CD4-positive, alpha-beta memory T cell (primary cell): ENCODE data around the gene TULP1. TPM values are rescaled to one million over a fixed set of nuclear protein-coding genes. Genes with fewer than 3 reads are reported as not detected.
A peak's percentile ranks its signal among the peaks of the same experiment; 100 is the strongest.

Source experiments
- CTCF ChIA-PET: fragments of 350-600 bp; sonication (Branson Sonifier 250); formaldehyde crosslinking; loops from one replicate; lab custom pipeline; 2021; ENCODE audit warnings: inconsistent platforms; ENCODE audit not compliant: partially characterized antibody; lab: Charles Lee
- POLR2A ChIA-PET: fragments of 350-600 bp; sonication (Branson Sonifier 250); formaldehyde crosslinking; loops from one replicate; lab custom pipeline; 2021; ENCODE audit not compliant: partially characterized antibody; lab: Charles Lee
- DNase-seq, 5 donors: peaks; one replicate each; pipeline versions ENCODE4 v3.0.0 to v3.0.0-alpha.2; 2020 to 2022; ENCODE audit warnings: mixed read lengths in 1 of 5
- H3K27ac ChIP-seq: one replicate; pipeline ENCODE4 v1.7.0; 2013; ENCODE audit warnings: low read depth, low read length
- H3K27me3 ChIP-seq: 2 replicates; pipeline ENCODE4 v1.7.0; 2013; ENCODE audit warnings: mild to moderate bottlenecking, low read length, moderate library complexity; ENCODE audit not compliant: insufficient read depth
- H3K36me3 ChIP-seq: 2 replicates; pipeline ENCODE4 v1.7.0; 2013; ENCODE audit warnings: mild to moderate bottlenecking, low read length, moderate library complexity; ENCODE audit not compliant: insufficient read depth
- H3K4me1 ChIP-seq: 2 replicates; pipeline ENCODE4 v1.7.0; 2013; ENCODE audit warnings: mild to moderate bottlenecking, low read length, moderate library complexity; ENCODE audit not compliant: insufficient read depth
- H3K4me3 ChIP-seq, 2 donors: one replicate each; pipeline ENCODE4 v1.7.0; 2013; ENCODE audit warnings: low read length in 2 of 2, mild to moderate bottlenecking in 1 of 2
- H3K9me3 ChIP-seq, 2 donors: one replicate each; pipeline ENCODE4 v1.7.0; 2013; ENCODE audit warnings: low read length in 2 of 2, control low read depth in 1 of 2; ENCODE audit not compliant: control insufficient read depth in 1 of 2
- H3K27ac Mint-ChIP-seq, 7 donors: one replicate each; pipeline ENCODE4 v1.8.0; 2020 to 2021; ENCODE audit warnings: mixed read lengths in 7 of 7, mild to moderate bottlenecking in 6 of 7, inconsistent platforms in 3 of 7, moderate library complexity in 3 of 7
- H3K27me3 Mint-ChIP-seq, 2 donors: one replicate each; pipeline ENCODE4 v1.8.0; 2020 to 2021; ENCODE audit warnings: mixed read lengths in 2 of 2
- H3K36me3 Mint-ChIP-seq, 2 donors: one replicate each; pipeline ENCODE4 v1.8.0; 2020 to 2021; ENCODE audit warnings: mixed read lengths in 2 of 2, inconsistent platforms in 1 of 2, mild to moderate bottlenecking in 1 of 2
- H3K4me1 Mint-ChIP-seq, 4 donors: one replicate each; pipeline ENCODE4 v1.8.0; 2020 to 2021; ENCODE audit warnings: mixed read lengths in 4 of 4, mild to moderate bottlenecking in 1 of 4
- H3K4me3 Mint-ChIP-seq, 8 donors: one replicate each; pipeline ENCODE4 v1.8.0; 2020 to 2021; ENCODE audit warnings: mixed read lengths in 8 of 8, mild to moderate bottlenecking in 7 of 8, moderate library complexity in 6 of 8, inconsistent platforms in 3 of 8
- H3K9me3 Mint-ChIP-seq, 8 donors: one replicate each; pipeline ENCODE4 v1.8.0; 2020 to 2021; ENCODE audit warnings: mixed read lengths in 8 of 8, mild to moderate bottlenecking in 5 of 8, inconsistent platforms in 3 of 8, moderate library complexity in 1 of 8
- intact Hi-C: fragments of 100-400 bp; cut with micrococcal nuclease; formaldehyde crosslinking; loops from one replicate; pipeline ENCODE4 v1.15.1; 2023
- polyA plus RNA-seq, 2 donors: library from polyadenylated mRNA; unstranded; fragments of 300-500 nt; fragmentation: Illumina TruSeq; gene quantifications; one replicate each; pipeline ENCODE4 v1.2.3, GENCODE V29; 2021
- total RNA-seq, 2 experiments: library from RNA; stranded (reverse); gene quantifications; one replicate each; pipeline ENCODE4 v1.2.3, GENCODE V29; 2021

Gene TULP1
- total and polyA plus RNA-seq, 4 experiments from 2014 or later: not detected

- Mint-ChIP-seq H3K36me3 (peaks cover 31 to 49% of the 10 kb centered on the region in 2 donors), H3K4me1 (peaks cover 28 to 53% (median 40%) of the 10 kb centered on the region in 4 donors), H3K9me3 (no peaks in the 10 kb centered on the region), H3K27ac (peak overlapping the region; percentile 93 to 98 (median 97)), H3K27me3 (no peaks in the 10 kb centered on the region), H3K4me3 (peak overlapping the region; percentile 94 to 99 (median 98))
- peak in 2 of 5 donors; percentile 20 to 30 for DNase-seq
- H3K4me3 ChIP-seq: peak overlapping the region; percentile 67 to 100
- H3K27ac ChIP-seq: peak overlapping the region; percentile 74
- intact Hi-C loops: loop anchor here (2.0 kb wide), 1 partner anchor 263 kb away; no protein-coding TSS in a partner anchor
- ChIA-PET POLR2A (interaction anchor here (0.8 to 7.8 kb wide), 13 partner anchors 11 to 266 kb away, joined by 3 to 107 read pairs (median 6); partner anchors contain the start of genes ARMC12, DEF6, FANCE and PPARD), CTCF (interaction anchor here (1.0 to 6.6 kb wide), 6 partner anchors 17 to 173 kb away, joined by 3 to 89 read pairs (median 32); partner anchors contain the start of genes DEF6, FANCE and PPARD)
- H3K9me3 ChIP-seq: no peaks in the 10 kb centered on the region
- H3K27me3 ChIP-seq: no peaks in the 10 kb centered on the region
- peaks cover 40% of the 10 kb centered on the region for H3K4me1 ChIP-seq
- peaks cover 16% of the 10 kb centered on the region for H3K36me3 ChIP-seq
These were observed 42.7 kb downstream of the TULP1 start for GRCh38 chr6:35469751-35470662.

GRCh38 chr6:35468980-35469750 is 43.5 kb downstream of the TULP1 start:
- H3K36me3 ChIP-seq: peaks cover 16% of the 10 kb centered on the region
- ChIA-PET POLR2A (interaction anchor here (0.8 to 7.8 kb wide), 22 partner anchors 12 to 1233 kb away, joined by 3 to 107 read pairs (median 6); partner anchors contain the start of genes DEF6, FANCE, HMGA1 and PPARD), CTCF (interaction anchor here (1.0 to 6.6 kb wide), 15 partner anchors 9 to 268 kb away, joined by 3 to 89 read pairs (median 7); partner anchors contain the start of genes DEF6, FANCE and PPARD)
- H3K27me3 ChIP-seq: no peaks in the 10 kb centered on the region
- Mint-ChIP-seq H3K9me3 (no peaks in the 10 kb centered on the region), H3K36me3 (peaks cover 31 to 51% of the 10 kb centered on the region in 2 donors), H3K27ac (peak overlapping the region; percentile 93 to 98 (median 98)), H3K27me3 (no peaks in the 10 kb centered on the region), H3K4me3 (peak overlapping the region; percentile 94 to 99 (median 98)), H3K4me1 (peaks cover 28 to 53% (median 40%) of the 10 kb centered on the region in 4 donors)
- H3K4me1 ChIP-seq: peaks cover 40% of the 10 kb centered on the region
- peak overlapping the region; percentile 74 for H3K27ac ChIP-seq
- H3K4me3 ChIP-seq: peak overlapping the region; percentile 67 to 100
- intact Hi-C loops: loop anchor here (1.0 to 2.0 kb wide), 6 partner anchors 17 to 264 kb away; partner anchors contain the start of genes DEF6, FANCE, PPARD and TEAD3
- DNase-seq: peak in 2 of 5 donors; percentile 20 to 33
- H3K9me3 ChIP-seq: no peaks in the 10 kb centered on the region

GRCh38 chr6:35468181-35468979 is 44.3 kb downstream of the TULP1 start, which contains the start of gene RPL10A:
TSS of gene RPL10A (plus strand) at chr6:35468401. CDS start at chr6:35468435, 34 bp downstream.
- peak within 1 kb of the TSS; percentile 94 to 99 (median 98) for H3K4me3 Mint-ChIP-seq
- Histone ChIP-seq H3K4me1 (peaks cover 40% of the 10 kb centered on the region), H3K4me3 (peak within 1 kb of the TSS; percentile 67 to 100), H3K9me3 (no peaks in the 10 kb centered on the region), H3K27me3 (no peaks in the 10 kb centered on the region), H3K36me3 (peaks cover 16% of the 10 kb centered on the region), H3K27ac (peak within 1 kb of the TSS; percentile 74)
- intact Hi-C loops: loop anchor here (1.0 to 2.0 kb wide), 6 partner anchors 16 to 264 kb away; partner anchors contain the start of genes DEF6, FANCE, PPARD and TEAD3
- H3K27me3 Mint-ChIP-seq: no peaks in the 10 kb centered on the region
- POLR2A ChIA-PET: interaction anchor here (0.6 to 7.8 kb wide), 32 partner anchors 9 to 1232 kb away, joined by 3 to 107 read pairs (median 4); partner anchors contain the start of genes DEF6, FANCE, HMGA1 and PPARD
- peak; percentile 94 to 97 (median 96) for DNase-seq
- peak within 1 kb of the TSS; percentile 93 to 98 (median 98) for H3K27ac Mint-ChIP-seq
- CTCF ChIA-PET: interaction anchor here (0.7 to 6.6 kb wide), 27 partner anchors 9 to 269 kb away, joined by 3 to 89 read pairs (median 4); partner anchors contain the start of genes DEF6, FANCE and PPARD
- H3K9me3 Mint-ChIP-seq: no peaks in the 10 kb centered on the region
- H3K4me1 Mint-ChIP-seq: peaks cover 29 to 53% (median 40%) of the 10 kb centered on the region in 4 donors
- peaks cover 35 to 48% of the 10 kb centered on the region in 2 donors for H3K36me3 Mint-ChIP-seq

GRCh38 chr6:35465646-35466045 is 47.0 kb downstream of the TULP1 start:
- intact Hi-C loops: no loop called here
- CTCF ChIA-PET: interaction anchor here (0.6 to 5.5 kb wide), 8 partner anchors 13 to 170 kb away, joined by 3 to 89 read pairs (median 4); partner anchors contain the start of genes FANCE and PPARD
- Histone ChIP-seq H3K27me3 (no peaks in the 10 kb centered on the region), H3K27ac (no peak overlapping the region), H3K4me1 (peaks cover 22% of the 10 kb centered on the region), H3K4me3 (no peak overlapping the region), H3K9me3 (no peaks in the 10 kb centered on the region), H3K36me3 (peaks cover 15% of the 10 kb centered on the region)
- H3K4me1 Mint-ChIP-seq: peaks cover 18 to 34% (median 26%) of the 10 kb centered on the region in 4 donors
- H3K9me3 Mint-ChIP-seq: no peaks in the 10 kb centered on the region
- H3K27ac Mint-ChIP-seq: peak overlapping the region in 1 of 7 donors; percentile 59
- no peaks in the 10 kb centered on the region for H3K27me3 Mint-ChIP-seq
- POLR2A ChIA-PET: interaction anchor here (0.6 to 7.8 kb wide), 3 partner anchors 14 to 167 kb away, joined by 3 to 107 read pairs (median 59); partner anchors contain the start of genes DEF6 and FANCE
- peaks cover 22 to 36% of the 10 kb centered on the region in 2 donors for H3K36me3 Mint-ChIP-seq
- no peak for DNase-seq
- no peak overlapping the region for H3K4me3 Mint-ChIP-seq

GRCh38 chr6:35463292-35463691 is 49.4 kb downstream of the TULP1 start:
- POLR2A ChIA-PET: interaction anchor here (0.6 kb wide), 1 partner anchor 152 kb away, joined by 3 read pairs; no protein-coding TSS in a partner anchor
- Histone ChIP-seq H3K4me1 (peaks cover 7% of the 10 kb centered on the region), H3K9me3 (no peaks in the 10 kb centered on the region), H3K27me3 (no peaks in the 10 kb centered on the region), H3K4me3 (no peak overlapping the region), H3K36me3 (peaks cover 11% of the 10 kb centered on the region), H3K27ac (no peak overlapping the region)
- Mint-ChIP-seq H3K4me1 (peaks cover 6 to 16% (median 11%) of the 10 kb centered on the region in 4 donors), H3K9me3 (no peaks in the 10 kb centered on the region), H3K36me3 (peaks cover 23 to 31% of the 10 kb centered on the region in 2 donors), H3K4me3 (no peak overlapping the region), H3K27me3 (no peaks in the 10 kb centered on the region), H3K27ac (no peak overlapping the region)
- DNase-seq: no peak
- intact Hi-C loops: no loop called here
- CTCF ChIA-PET: interaction anchor here (0.6 to 1.9 kb wide), 7 partner anchors 11 to 170 kb away, joined by 3 to 5 read pairs (median 3); partner anchors contain the start of genes FANCE and PPARD
